ENCODE results near the gene LAMC2.

- no peak for TF ChIP-seq EZH2phosphoT487 (IDR thresholded peaks at IDR 0.05; ENCODE audit: insufficient read depth, low read depth)
- TF ChIP-seq EZH2 (IDR thresholded peaks at IDR 0.05; ENCODE audit: insufficient read depth, poor library complexity, severe bottlenecking), result no peak
Measured at GRCh38 chr1:183251959-183252450, 65.9 kb downstream of the LAMC2 start.
